NCI-H2196 (cell line): ENCODE results near the gene ZNRF2.
"Not testable (repeated sequence)": the region's sequence is repeated elsewhere in the genome, so short reads cannot be mapped to it uniquely, and the experiment has no call there.

Experiments used
- DNase-seq: peaks from one replicate; lab custom pipeline; 2025; ENCODE audit not compliant: unreplicated experiment; lab: John Stamatoyannopoulos, UW

ZNRF2 gene

DNA sequence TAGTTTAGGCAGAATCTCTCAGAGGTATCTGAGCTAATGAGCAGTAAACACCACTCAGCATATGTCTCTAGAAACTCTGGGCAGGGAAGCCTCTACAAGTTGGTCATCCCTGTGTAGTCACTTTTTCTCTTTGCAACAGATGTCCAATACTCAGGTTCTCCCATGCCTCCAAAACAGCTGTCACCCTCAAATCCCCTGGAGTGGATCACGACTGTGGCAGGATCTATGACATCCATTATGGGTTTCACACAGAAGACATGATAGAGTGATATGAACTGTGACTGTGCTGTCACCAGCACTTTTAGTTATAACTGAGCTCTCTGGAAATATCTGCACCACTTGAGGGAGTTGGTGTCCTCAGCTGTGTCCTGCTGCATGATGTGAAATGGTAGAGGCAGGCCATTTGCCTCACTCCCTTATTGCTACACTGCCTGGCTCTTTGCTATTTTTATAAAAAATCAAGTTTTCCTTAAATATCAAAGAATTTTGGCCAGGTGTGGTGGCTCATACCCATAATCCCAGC is 24.1 kb upstream of the ZNRF2 start:
- no peak for DNase-seq

DNA sequence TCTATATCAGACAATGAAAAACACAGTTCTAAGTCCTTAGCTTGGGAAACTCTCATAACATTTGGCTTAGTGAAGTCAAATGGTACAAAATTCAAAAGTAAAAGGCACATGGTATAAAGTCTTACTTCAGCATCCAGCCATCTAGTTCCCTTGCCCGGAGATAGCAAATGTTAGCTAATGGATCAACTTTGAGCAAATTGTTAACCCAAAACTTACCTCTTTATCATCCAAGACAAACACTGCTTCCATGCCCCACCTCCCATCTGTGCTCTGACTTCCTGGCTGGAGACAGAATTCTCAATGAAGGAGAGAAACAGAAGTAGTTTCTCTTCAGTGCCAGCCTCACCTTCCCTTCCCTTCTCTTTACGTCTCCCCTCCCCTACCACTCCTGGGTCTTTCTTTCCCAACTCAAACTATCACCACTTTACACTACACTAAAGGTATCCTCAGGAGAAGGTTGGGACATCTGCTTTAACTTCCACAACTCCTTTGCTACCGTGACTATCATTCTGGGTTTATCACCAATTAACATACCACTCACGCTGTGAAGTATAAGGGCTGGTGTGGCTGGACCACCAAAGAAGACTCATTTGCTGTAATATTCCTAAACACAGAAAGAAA is 21.2 kb upstream of the ZNRF2 start:
- DNase-seq = no peak

DNA sequence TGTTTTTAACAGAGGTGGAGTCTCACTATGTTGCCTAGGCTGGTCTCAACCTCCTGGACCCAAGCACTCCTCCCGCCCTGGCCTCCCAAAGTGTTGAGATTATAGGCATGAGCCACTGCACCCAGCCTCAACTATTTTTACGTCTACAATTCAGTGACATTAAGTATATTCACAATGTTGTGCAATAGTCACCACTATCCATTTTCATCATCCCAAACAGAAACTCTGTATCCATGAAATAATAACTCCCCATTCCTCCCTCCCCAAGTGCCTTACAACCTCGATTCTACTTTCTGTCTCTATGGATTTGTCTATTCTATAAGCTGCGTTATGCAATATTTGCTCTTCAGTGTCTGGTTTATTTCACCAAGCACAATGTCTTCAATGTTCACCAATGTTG is 20.3 kb upstream of the ZNRF2 start:
- DNase-seq = no peak

DNA sequence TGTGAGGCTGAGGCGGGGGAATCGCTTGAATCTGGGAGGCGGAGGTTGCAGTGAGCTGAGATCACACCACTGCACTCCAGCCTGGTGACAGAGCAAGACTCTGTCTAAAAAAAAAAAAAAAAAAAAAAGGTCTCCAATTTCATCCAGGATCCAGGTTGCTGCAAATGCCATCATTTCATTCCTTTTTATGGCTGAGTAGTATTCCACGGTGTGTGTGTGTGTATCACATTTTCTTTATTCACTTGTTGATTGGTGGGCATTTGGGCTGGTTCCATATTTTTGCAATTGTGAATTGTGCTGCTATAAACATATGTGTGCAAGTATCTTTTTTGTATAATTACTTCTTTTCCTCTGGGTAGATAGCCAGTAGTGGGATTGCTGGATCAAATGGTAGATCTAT is 19.2 kb upstream of the ZNRF2 start:
- DNase-seq = not testable (repeated sequence)

DNA sequence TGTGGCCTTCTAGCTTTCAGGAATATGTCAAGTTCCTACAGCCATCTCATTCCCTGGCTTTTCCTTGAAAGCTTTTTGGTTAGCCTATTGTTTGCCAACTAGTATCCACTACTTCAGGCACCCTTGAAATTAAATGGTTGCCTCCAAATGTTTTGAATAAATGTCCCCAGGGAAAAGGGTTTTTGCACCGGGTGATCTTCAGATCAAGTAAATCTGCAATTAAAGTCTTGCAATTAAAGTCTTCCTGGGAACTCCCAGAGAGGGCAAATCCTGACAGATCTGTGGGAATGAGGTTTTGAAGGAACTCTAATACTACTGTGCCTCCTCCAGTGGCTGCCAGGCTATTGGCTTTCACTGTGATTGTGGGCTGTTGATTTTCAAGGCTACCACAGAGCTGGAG is 17.7 kb upstream of the ZNRF2 start:
- no peak for DNase-seq

DNA sequence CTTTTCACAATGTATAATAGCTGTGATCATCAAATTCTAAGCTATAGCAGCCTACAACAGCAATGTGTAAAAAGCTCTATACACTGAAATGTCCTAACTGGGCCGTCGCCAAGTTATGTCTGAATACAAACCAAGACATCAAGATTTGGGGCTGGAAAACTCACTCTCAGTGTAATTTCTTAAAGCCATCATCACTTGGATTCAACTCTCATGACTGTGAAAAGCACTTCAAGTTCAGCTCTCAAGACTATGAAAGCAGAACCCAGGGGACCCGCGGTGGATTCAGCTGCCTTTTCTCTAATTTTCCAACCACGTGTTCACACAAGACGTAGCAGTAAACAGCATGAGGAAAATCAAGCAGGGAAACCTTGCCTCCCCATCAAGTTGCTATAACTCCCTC is 15.8 kb upstream of the ZNRF2 start:
- no peak for DNase-seq

DNA sequence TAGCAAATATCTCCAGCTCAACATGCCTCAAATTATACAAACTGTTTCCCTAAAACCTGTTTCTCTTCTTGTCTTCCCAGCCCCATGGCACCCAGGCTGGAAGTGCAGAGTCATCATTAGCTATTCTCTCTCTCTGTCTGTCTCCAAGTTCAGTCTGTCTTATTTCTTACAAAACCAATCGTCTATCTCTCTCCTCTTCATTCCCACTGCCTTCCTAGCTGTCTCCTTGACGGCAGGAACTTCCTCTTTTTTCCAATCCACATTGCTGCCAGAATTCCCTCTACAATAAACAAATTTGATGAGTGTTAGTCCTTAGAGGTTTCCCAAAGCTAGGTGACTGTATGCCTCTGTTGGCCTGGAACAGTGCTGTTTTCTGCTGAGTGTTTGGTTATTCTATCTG is 14.9 kb upstream of the ZNRF2 start:
- no peak for DNase-seq

DNA sequence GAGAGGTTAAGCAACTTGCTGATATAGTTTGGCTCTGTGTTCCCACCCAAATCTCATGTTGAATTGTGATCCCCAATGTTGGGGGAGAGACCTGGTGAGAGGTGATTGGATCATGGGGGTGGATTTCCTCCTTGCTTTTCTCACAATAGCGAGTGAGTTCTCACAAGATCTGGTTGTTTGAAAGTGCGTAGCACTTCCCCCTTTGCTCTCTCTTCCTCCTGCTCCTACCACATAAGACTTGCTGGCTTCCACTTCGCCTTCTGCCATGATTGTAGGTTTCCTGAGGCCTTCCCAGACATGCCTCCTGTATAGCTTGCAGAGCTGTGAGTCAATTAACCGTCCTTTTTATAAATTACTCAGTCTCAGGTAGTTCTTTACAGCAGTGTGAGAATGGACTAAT is 13.5 kb upstream of the ZNRF2 start:
- DNase-seq = no peak

DNA sequence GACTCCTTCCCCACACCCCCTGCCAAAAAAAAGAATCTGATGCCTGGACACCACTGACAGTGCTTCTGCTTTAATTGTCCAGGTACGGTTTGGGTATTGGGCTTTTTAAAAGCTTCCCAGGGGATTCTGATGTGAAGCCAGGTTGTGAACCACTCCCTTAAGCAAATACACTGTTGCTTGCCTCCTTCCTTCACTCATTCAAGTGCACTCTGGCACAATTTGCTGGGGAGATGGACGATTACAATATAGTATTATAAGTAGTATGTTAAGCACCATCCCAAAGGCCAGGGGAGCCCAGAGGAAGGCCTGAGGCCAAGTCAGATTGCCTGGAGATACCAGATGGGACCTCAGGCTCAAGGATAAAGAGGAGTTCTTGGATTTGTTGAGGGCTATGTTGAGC is 12.3 kb upstream of the ZNRF2 start:
- no peak for DNase-seq

DNA sequence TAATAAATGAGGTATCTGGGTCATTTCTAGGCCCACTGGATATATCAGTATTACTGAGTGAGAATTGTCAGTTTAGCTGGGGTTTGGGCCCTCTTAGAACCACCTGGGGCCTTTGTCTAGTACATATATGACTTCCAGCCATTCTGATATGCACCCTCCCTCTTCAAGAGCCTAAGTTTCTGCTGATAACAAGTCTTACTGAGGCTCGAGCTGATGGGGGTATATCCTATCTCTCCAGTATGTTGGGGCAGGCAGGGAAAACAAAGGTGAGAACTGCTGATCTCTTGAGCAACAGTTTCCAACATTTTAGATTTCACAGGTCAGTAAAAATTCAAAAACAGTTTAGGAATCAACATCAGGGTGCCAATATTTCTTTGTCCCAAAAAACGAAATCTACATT is 10.8 kb upstream of the ZNRF2 start:
- no peak for DNase-seq

DNA sequence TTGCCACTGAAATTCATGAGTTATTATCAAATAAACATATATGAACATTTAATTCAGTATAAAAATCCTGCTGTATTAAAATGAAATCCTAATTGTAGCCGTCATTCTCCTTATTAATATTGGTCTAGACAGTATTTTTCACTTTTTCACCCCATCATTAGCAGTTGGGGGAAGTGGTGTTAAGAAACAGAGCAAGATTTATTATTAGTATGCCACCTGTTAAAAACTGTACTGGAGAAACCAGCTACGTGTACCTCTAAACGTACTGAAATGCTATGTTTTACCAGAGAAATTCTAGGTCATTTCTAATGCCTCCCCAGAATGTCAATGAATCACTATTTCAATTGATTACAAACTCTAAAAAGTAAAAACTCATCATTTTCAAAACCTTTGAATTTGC is 9.8 kb upstream of the ZNRF2 start:
- DNase-seq = no peak

DNA sequence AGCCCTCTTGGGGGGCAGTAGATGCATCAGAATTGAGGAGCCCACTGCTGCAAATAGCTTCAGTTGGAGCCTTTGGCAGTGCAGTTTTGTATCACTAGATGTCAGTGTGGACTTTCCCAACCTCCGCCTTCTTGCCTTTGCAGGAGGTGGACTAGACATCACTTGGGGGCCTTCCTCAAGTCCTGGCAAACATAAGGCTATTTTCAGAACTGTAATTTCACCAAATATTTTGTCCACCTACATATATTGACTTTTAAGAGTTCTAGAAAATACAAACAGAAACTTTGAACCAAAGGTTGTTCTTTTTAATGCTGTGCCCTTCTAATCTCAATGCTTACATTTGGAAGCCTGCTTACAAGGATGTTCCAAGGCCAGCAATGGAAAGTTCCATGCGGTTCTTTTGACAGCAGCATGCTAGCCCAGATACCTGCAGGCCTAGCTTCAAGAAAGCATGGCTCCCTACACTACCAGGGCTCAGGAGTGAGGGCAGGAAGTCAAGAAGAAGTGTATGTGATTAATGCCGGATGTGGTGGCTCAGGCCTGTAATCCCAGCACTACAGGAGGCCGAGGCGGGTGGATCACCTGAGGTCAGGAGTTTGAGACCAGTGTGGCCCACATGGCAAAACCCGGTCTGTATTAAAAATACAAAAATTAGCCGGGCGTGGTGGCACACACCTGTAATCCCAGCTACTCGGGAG is 8.0 kb upstream of the ZNRF2 start:
- DNase-seq = peak; percentile 57

DNA sequence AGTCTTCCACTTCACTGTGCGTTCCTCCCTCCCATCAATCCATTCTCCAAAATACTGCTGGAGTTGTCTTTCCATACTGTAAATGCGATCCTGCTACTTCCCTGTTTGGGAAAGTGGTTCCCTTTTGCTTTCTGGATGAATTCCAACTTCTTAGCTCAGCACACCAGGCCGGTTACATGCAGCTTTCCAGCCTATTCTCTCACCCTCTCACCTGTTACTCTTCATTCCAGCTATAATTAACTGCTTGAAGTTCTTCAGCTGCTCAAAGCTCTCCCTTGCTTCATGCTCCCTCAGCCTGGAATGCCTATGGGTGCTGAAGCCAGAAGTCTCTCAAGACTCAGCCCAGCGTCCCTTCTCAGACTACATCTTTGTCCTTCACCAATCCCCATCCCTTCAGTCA is 6.0 kb upstream of the ZNRF2 start:
- peak; percentile 31 for DNase-seq

DNA sequence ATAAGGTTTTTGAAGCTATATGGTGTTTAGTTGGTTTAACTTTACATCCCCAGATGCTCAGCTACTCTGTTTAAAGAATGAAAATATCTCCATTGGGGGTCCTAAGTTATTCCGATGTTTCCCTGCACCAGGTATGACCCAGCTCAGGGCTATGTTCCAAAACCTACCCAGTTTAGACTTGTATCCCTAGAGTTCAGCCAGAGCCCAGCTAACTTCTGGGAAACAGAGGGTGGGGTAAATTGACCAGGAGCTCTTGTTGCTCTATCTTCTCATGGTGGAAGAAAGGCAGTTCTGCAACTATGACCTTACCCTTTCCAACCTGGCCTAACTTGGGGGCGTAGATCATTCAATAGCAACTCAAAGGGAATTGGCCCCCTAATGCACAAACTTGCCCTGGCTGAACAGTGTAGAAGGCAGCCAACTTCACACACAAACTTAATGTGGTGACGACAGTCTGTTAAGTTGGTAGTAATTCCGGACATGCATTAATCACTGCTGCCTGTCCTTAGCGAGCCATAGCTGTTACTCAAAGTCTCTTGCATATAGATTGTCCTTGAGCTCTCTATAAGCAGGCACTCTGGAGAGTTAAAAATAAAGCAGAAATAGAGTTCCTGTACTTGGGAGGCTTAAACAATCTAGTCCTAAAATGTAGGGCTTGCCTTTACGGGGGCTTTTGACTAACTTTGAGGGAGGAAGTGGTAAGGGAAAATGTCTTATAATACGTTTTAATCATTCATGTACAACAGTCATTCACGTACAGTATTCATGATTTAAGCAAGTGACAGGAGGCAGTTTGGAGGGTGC is 5.3 kb upstream of the ZNRF2 start:
- no peak for DNase-seq

DNA sequence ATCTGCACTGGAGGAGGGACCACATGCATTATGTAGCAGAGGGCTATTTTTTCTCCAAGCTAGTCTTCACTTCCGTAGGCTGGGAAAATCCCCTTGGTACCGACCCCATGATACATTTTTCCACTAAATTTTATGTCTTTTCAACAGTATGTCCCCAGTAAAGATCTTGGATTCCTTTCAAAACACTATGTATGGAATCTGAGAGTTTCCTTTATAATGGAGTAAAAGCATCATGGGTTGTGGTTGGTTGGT is 4.8 kb upstream of the ZNRF2 start:
- no peak for DNase-seq

DNA sequence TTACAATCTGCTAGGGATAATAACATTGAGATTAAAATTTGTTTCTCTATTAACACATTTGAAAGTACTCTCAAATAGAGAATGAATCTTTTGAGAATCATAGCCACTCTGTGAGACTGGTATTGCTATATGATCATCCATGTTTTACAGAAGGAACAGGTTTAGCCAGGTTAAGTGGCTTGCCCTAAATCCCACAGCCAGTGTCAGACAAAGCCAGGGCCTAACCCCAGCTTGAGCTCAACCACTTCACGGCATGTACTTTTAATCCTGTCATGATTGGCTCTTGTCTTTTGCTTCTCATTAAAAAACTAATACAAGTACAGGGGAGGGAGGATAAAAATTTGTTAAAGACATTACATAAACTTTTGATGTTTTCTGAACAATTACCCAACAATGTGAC is 3.8 kb upstream of the ZNRF2 start:
- DNase-seq = no peak

DNA sequence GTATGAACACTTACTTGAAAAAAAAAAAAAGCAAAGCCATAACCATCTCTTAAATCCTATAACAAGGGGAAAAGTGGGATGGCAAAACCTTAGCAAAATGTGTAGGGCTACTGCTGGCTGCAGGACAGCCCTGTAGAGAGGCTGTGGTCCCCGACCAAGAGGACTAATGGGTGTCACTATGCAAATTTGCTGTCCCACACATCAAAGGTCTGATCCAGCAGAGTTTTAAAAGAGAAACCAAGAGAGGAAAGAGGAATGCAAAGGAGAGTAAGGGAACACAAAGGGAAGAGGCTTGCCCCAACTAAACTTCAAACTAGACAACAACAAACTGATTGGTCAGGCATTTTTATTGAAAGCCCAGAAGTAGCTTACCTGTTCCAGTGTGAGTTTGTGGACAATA is 3.1 kb upstream of the ZNRF2 start:
- no peak for DNase-seq

DNA sequence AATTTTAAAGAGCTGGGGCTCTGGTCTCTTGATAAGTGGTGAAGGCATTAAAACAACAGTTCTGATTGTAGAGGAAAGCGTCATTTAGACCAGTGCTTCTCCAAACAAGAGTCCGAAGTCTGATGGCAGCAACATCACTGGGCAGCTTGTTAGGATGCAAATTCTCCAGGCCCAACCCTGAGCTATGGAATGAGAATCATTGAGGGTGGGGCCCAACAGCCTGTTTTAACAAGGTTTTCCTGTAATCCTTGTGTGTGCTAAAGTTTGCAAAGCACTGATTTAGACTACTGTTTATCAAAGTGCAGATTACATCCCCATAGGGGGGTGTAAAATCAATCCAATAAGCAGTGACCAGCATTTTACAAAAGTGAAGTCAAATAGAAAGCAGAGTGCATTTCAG is 2.6 kb upstream of the ZNRF2 start:
- DNase-seq = no peak

DNA sequence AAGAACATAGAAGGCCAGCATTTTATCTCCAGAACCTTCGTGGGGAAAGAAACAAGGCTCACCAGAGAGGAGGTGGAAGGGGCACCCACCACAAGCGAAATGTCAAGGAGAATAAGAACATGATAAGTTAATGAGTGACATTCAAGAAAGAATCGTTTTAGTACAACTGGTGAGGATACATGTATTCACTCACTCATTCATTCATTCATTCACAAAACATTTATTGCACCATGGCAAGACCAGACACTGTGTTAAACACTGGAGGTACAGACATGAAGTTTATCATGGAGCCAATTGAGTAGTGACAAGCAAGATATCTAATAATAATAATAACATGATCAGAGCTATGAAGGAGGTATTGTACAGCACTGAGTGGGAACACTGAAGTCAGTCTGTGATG is 1.7 kb upstream of the ZNRF2 start:
- no peak for DNase-seq

DNA sequence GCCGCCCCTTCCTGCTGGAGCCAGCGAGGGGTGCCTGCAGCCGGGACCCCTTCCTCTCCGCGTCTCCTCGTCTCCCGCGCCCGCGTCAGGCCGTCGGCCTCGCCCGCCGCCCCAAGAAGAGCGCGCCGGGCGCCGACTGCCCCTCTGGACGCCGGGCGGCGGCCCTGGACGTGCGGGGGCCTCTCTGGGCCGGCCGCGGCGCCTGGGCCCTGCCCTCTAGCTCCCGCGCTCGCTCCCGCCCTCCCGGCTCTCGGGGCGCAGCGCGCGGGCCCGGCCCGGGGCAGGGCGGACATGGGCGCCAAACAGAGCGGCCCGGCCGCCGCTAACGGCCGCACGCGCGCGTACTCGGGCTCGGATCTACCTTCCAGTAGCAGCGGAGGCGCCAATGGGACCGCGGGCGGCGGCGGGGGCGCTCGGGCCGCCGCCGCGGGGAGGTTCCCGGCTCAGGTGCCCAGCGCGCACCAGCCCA is 704 bp downstream of the ZNRF2 start:
- no peak for DNase-seq

DNA sequence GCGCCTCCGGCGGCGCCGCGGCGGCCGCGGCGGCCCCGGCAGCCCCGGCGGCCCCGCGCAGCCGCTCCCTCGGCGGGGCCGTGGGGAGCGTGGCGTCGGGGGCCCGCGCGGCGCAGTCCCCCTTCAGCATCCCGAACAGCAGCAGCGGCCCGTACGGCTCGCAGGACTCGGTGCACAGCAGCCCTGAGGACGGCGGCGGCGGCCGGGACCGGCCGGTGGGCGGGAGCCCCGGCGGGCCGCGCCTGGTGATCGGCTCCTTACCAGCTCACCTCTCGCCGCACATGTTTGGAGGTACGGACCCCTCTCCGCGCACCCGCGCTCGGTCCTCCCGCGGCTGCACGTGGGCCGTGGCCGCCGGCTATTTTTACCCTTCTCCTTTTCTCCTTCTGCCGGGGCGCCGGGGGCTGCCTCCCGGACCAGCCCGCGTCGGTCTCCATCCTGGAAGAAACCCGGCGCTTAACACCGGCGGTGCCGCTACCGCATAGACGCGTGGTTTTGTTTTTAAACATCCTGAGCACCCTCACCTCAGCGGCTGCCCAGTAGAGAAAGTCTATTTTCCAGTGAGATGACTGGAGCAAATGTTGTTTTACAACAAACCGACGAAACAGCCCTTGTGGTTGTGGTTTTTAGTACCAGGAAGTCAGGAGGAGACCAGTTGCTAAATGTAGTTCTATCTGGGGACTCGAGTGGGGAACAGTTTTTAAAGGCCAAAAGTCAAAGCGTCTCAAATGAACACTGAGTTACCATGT is 1.3 kb downstream of the ZNRF2 start:
- no peak for DNase-seq

DNA sequence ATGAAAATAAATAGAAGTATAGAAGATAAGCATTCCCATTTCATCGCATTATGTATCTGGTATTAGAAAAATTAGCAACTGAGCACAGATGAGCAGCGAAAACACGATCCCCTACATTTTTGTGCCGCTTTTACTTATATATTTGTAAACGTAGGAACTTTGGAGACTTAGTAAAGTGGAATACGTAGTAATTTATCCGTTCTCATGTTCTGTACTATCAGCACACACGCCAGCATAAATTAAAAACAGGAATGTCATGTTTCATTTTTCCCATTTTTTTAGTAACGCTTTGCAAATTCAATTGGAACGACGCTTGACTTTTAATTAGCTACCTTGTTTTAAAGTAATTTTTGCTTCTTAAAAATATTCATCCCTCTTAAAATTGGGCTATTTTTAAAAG is 2.4 kb downstream of the ZNRF2 start:
- DNase-seq = no peak
